ENCODE data around the gene SPATC1L.

- TF ChIP-seq ZFP3 (CRISPR knock-in tag; IDR thresholded peaks at IDR 0.05) = no peak
- no peak for TF ChIP-seq ISL1 (CRISPR knock-in tag; IDR thresholded peaks at IDR 0.05)
- TF ChIP-seq, protein P1, sequence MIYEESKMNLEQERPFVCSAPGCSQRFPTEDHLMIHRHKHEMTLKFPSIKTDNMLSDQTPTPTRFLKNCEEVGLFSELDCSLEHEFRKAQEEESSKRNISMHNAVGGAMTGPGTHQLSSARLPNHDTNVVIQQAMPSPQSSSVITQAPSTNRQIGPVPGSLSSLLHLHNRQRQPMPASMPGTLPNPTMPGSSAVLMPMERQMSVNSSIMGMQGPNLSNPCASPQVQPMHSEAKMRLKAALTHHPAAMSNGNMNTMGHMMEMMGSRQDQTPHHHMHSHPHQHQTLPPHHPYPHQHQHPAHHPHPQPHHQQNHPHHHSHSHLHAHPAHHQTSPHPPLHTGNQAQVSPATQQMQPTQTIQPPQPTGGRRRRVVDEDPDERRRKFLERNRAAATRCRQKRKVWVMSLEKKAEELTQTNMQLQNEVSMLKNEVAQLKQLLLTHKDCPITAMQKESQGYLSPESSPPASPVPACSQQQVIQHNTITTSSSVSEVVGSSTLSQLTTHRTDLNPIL (CRISPR knock-in tag; IDR thresholded peaks at IDR 0.05; ENCODE audit: low read depth) = no peak
- TF ChIP-seq, protein P2, sequence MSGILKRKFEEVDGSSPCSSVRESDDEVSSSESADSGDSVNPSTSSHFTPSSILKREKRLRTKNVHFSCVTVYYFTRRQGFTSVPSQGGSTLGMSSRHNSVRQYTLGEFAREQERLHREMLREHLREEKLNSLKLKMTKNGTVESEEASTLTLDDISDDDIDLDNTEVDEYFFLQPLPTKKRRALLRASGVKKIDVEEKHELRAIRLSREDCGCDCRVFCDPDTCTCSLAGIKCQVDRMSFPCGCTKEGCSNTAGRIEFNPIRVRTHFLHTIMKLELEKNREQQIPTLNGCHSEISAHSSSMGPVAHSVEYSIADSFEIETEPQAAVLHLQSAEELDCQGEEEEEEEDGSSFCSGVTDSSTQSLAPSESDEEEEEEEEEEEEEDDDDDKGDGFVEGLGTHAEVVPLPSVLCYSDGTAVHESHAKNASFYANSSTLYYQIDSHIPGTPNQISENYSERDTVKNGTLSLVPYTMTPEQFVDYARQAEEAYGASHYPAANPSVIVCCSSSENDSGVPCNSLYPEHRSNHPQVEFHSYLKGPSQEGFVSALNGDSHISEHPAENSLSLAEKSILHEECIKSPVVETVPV (CRISPR knock-in tag; IDR thresholded peaks at IDR 0.05) = no peak
- TF ChIP-seq ARNTL (CRISPR knock-in tag; IDR thresholded peaks at IDR 0.05; ENCODE audit: borderline replicate concordance, low read depth) = no peak
- TF ChIP-seq GLIS3 (CRISPR knock-in tag; IDR thresholded peaks at IDR 0.05) = no peak
These were observed 37.6 kb upstream of the SPATC1L start for GRCh38 chr21:46221664-46222435.
